Activated naive CD8-positive, alpha-beta T cell treated with anti-CD3 and anti-CD28 coated beads, Interleukin-2, amount 50 U/mL, for 24 hours (primary cell): ENCODE measurements around the gene TGFBR2.

Experiments
- ATAC-seq: fragments of 150-1000 bp; cut with Tn5 transposase; one replicate; pipeline ENCODE4 v1.10.0; 2021
- DNase-seq: peaks from one replicate; pipeline ENCODE4 v3.0.0; 2021
- H3K27ac Mint-ChIP-seq: one replicate; pipeline ENCODE4 v1.8.0; 2021; ENCODE audit warnings: mild to moderate bottlenecking, mixed read lengths
- H3K27me3 Mint-ChIP-seq: one replicate; pipeline ENCODE4 v1.8.0; 2021; ENCODE audit warnings: mixed read lengths
- H3K36me3 Mint-ChIP-seq: one replicate; pipeline ENCODE4 v1.8.0; 2021; ENCODE audit warnings: low read depth, mixed read lengths
- H3K4me1 Mint-ChIP-seq: one replicate; pipeline ENCODE4 v1.8.0; 2021; ENCODE audit warnings: mixed read lengths
- H3K4me3 Mint-ChIP-seq: one replicate; pipeline ENCODE4 v1.8.0; 2021; ENCODE audit warnings: mild to moderate bottlenecking, moderate library complexity, mixed read lengths
- H3K9me3 Mint-ChIP-seq: one replicate; pipeline ENCODE4 v1.8.0; 2021; ENCODE audit warnings: mixed read lengths

Gene TGFBR2

DNA sequence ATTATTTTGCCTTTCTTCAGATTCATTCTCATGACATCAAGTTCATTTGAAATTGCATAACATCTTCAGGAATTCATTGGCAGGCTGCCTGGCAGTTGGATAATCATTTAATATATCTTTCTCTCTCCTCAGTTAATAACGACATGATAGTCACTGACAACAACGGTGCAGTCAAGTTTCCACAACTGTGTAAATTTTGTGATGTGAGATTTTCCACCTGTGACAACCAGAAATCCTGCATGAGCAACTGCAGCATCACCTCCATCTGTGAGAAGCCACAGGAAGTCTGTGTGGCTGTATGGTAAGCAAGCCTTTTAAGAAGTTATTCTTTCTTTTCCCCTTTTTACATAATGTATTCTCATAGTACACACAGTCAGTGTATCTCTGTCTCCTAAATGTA lies 38.2 kb downstream of the TGFBR2 start:
- Mint-ChIP-seq H3K27me3 (no peaks in the 10 kb centered on the region), H3K4me3 (peak overlapping the region; percentile 68), H3K36me3 (peaks cover 62% of the 10 kb centered on the region), H3K9me3 (no peaks in the 10 kb centered on the region), H3K4me1 (peaks cover 97% of the 10 kb centered on the region), H3K27ac (peak overlapping the region; percentile 93)
- peak; percentile 63 for ATAC-seq
- no peak for DNase-seq

DNA sequence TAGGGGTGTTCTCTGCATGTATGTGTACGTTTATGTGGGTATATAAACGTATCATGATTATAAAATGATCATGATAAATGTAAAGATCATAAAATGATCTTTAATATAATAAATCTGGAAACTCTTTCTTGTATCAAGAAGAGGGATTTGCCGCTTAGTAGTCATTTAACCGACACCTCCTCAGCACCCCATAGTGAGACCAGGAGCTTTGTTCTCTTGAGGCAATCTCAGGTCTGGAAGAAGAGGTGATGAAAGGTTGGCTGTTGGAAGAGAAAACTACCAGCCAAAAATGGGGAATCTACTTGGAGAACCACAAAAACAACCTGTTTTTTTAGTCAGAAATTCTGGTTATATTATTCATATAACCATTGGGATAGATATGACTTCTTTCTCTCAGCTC lies 38.7 kb downstream of the TGFBR2 start:
- no peaks in the 10 kb centered on the region for H3K9me3 Mint-ChIP-seq
- ATAC-seq (no peak), DNase-seq (no peak)
- H3K36me3 Mint-ChIP-seq = peaks cover 66% of the 10 kb centered on the region
- H3K27me3 Mint-ChIP-seq = no peaks in the 10 kb centered on the region
- peak overlapping the region; percentile 68 for H3K4me3 Mint-ChIP-seq
- peaks cover 97% of the 10 kb centered on the region for H3K4me1 Mint-ChIP-seq
- peak overlapping the region; percentile 93 for H3K27ac Mint-ChIP-seq

DNA sequence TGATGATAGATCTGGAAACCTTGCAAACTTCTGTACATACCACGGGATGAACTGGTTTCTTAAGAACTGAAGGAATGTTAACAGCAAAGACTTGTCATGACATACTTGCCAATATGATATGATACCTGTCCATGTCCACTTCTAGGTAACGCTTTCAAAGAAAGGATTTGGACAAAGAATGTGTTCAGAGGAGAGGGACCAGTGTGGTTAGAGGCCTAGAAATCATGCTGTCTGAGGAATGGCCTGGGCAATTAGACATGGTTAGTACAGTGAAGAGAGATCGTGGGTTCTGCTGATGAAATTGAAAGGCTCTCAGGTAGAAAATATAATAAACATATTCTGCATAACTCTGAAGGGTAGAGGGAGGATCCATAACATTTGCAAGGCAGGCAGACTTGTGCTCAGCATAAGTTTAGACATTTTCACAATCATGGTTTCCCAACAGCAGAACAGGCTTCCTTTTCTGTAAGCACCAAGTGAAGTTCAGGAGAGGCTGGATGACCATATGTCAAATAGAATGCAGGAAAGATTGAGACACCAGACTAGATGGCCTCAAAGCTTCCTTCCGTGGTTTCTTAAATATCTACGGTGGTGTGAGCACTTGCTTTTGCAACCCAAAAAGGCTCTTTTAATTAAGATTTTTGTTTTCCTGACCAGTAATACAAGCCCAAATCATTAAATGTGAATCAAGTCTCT lies 39.9 kb downstream of the TGFBR2 start:
- H3K9me3 Mint-ChIP-seq = peaks cover 3% of the 10 kb centered on the region
- no peaks in the 10 kb centered on the region for H3K27me3 Mint-ChIP-seq
- DNase-seq = no peak
- peak overlapping the region; percentile 93 for H3K27ac Mint-ChIP-seq
- H3K4me1 Mint-ChIP-seq = peaks cover 97% of the 10 kb centered on the region
- no peak for ATAC-seq
- H3K4me3 Mint-ChIP-seq = peak overlapping the region; percentile 68
- peaks cover 77% of the 10 kb centered on the region for H3K36me3 Mint-ChIP-seq

DNA sequence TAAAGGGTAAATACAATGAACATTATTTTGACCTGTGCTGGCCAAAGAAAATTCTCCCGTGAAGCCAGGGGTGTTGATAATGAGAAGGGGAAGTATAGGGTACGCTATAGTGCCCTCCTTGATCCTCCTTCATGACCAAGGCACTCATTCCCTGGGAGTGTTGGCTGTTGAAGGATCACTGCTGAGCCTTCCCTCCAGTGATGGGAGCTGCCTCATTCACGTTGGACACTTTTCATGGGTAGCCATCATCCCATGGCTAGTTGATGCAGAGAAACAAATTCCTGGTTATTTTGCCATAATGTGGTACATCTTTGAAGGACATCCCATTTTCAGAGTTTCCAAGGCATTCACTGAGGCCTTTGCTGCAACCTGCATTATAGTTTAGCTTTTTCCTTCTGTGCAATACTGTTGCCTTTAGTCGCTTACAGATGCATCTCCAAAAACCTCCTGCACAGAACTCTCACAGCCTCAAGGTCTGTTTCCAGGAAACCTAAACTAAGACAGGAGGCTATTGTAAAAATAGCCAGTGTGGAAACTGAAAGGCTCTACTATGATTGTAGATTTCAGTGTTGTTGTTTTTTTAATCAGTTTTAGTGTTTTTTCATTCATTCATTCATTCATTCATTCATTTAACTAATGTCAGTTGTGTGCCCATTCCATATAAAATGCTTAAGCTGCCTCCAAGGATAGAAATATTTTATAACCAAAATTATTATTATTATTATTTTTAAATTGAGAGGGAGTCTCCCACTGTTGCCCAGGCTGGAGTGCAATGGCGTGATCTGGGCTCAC lies 40.8 kb downstream of the TGFBR2 start:
- Mint-ChIP-seq H3K4me1 (peaks cover 97% of the 10 kb centered on the region), H3K9me3 (peaks cover 4% of the 10 kb centered on the region), H3K27me3 (no peaks in the 10 kb centered on the region)

DNA sequence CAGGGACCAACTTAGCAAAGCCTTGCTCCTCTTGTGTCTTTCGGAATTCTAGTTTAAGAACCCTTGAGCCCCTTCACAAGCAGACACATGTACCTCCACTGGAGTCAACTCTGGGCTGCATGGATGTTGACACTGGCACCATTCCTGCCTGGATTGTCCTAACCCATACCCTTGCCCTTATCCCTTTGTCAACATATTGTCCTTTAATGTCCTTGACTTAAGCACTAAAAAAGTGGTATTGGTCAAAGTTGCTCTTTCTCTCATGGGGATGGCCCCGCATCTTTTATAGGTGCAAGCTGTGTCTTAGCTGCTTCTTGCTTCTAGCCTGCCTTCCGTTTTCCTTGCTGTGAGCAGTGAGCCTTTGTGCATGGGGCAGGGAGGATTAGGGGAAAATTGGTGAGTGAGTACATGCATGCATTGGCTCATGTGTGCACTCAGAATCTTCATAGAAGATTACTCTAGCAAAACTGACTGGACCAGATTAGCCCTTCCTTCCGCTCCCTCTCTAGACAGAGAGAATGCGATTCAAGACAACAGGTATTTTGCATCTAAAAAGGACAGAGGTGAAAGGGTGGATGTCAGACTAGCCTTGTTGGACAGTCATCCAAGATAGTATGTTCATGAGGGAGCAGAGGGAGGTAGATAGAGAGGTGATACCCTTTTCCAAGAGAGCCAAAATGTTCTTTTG lies 42.4 kb downstream of the TGFBR2 start:
- no peak overlapping the region for H3K4me3 Mint-ChIP-seq
- H3K27ac Mint-ChIP-seq = peak overlapping the region; percentile 93
- ATAC-seq = no peak
- H3K36me3 Mint-ChIP-seq = peaks cover 90% of the 10 kb centered on the region
- H3K9me3 Mint-ChIP-seq = peaks cover 4% of the 10 kb centered on the region
- no peak for DNase-seq
- H3K27me3 Mint-ChIP-seq = no peaks in the 10 kb centered on the region
- peaks cover 98% of the 10 kb centered on the region for H3K4me1 Mint-ChIP-seq

More for the DNA sequence above, 40.8 kb downstream of the TGFBR2 start:
- ATAC-seq = no peak
- Mint-ChIP-seq H3K27ac (peak overlapping the region; percentile 93), H3K4me3 (no peak overlapping the region), H3K36me3 (peaks cover 81% of the 10 kb centered on the region)
- DNase-seq = no peak

DNA sequence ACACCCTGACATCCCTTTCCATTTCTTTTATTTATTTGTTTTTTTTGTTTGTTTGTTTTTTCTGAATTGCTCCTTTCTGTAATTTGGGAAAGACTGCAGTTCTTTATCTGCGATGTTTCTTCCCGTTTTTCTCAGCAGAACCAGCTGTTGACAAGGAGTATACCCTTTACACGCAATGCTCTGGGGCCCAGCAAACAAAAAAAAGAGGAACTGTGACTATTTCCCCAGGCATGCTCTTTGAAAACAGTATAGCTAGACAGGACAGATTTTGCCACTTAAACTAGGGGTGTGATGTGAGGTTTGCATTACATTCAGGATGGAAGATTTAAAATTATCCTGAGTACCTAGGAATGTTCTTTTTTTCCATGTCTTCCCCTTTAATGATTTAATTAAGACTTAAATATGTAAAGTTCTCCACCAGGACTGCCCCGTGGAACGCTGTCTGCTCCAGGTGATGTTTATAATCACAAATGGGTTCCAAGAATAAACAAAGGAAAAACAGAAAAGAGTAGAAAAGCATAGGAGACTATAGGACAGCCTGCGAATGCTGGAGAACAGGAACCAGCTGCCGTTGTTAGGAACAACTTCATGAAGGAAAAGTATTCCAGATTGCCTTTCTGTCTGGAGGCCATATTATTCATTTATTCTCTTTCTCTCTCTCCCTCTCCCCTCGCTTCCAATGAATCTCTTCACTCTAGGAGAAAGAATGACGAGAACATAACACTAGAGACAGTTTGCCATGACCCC lies 43.3 kb downstream of the TGFBR2 start:
- Mint-ChIP-seq H3K36me3 (peaks cover 95% of the 10 kb centered on the region), H3K27me3 (no peaks in the 10 kb centered on the region), H3K4me1 (peaks cover 98% of the 10 kb centered on the region), H3K27ac (peak overlapping the region; percentile 93), H3K4me3 (no peak overlapping the region), H3K9me3 (peaks cover 4% of the 10 kb centered on the region)
- ATAC-seq = no peak
- no peak for DNase-seq

DNA sequence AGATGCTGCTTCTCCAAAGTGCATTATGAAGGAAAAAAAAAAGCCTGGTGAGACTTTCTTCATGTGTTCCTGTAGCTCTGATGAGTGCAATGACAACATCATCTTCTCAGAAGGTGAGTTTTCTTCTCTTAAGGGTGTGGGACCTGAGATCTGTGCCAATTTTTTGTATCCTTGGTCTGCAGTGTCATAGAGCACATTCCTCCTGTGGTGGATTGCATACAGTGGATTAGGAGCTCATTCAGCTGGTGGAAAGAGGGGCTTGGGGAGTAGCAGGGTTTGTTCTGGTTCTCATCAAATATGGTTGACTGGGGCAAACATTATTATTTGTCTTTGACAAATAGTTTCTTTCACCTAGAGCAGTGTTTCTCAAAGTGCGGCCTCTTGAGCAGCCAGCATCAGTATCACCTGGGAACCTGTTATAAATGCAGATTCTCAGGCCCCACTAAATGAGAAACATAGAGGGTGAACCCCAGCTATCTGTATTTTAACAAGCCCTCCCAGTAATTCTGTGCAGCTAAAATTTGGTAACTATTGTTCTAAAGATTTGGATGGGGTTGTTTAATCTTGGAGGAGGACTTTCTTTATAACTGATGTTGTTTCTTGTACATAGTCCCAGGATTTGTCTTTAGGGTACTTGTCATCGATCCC lies 44.1 kb downstream of the TGFBR2 start:
- no peak overlapping the region for H3K4me3 Mint-ChIP-seq
- no peak for ATAC-seq
- peak overlapping the region; percentile 93 for H3K27ac Mint-ChIP-seq
- peaks cover 4% of the 10 kb centered on the region for H3K9me3 Mint-ChIP-seq
- H3K36me3 Mint-ChIP-seq = peaks cover 96% of the 10 kb centered on the region
- no peaks in the 10 kb centered on the region for H3K27me3 Mint-ChIP-seq
- peaks cover 98% of the 10 kb centered on the region for H3K4me1 Mint-ChIP-seq
- DNase-seq = no peak

DNA sequence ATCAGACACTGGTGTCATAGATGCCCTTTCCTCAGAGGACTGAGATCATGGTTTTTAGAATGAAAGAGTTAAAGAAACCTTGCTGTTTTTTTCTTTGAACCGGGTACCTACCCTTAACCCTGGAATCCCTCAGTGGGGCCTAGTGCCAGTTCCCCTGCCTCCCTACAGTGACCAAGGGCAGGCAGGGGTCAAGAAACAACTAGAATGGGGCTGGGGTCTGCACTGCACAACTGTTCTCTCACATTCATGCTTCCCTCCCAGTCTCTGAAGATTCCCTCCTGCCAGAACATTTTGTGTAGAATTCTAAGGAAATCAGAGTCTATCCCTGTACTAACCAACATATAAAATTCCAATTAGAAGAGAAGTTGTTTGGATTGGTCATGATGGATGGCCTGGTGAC lies 47.9 kb downstream of the TGFBR2 start:
- H3K4me3 Mint-ChIP-seq = peak overlapping the region; percentile 66
- peaks cover 90% of the 10 kb centered on the region for H3K36me3 Mint-ChIP-seq
- no peaks in the 10 kb centered on the region for H3K27me3 Mint-ChIP-seq
- peaks cover 100% of the 10 kb centered on the region for H3K4me1 Mint-ChIP-seq
- peak overlapping the region; percentile 93 for H3K27ac Mint-ChIP-seq
- ATAC-seq (no peak), DNase-seq (no peak)
- peaks cover 4% of the 10 kb centered on the region for H3K9me3 Mint-ChIP-seq

DNA sequence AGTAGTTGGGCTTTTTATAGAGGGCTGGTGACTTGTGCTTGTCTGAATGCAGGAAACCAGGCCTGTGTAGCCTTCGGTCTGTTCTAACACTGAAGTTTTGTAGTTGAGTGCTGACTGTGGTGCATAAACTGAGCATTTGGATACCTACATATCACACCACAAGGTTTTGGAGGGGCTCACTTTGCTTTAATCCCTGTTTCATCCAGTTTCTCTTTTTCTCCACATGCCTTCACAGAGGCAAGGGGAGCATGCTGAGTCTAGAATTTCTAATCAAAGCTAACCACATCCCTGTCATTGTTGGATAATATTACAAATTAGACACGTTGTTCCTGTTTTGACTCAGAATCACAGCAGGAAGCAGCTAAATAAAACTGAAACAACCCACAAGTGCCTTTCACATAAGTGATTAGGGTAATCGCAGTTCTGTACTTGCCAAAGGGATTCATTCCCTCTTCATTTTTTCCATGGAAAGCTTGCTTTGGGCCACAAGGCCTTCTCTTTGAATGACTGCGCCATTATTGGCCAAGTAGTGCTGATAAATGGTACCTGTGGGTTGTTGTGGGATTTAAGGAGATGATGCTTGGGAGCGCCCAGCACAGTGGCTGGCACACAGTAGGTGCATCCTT lies 48.9 kb downstream of the TGFBR2 start:
- Mint-ChIP-seq H3K36me3 (peaks cover 84% of the 10 kb centered on the region), H3K9me3 (peaks cover 4% of the 10 kb centered on the region), H3K4me3 (peak overlapping the region; percentile 66), H3K4me1 (peaks cover 100% of the 10 kb centered on the region), H3K27me3 (no peaks in the 10 kb centered on the region), H3K27ac (peak overlapping the region; percentile 93)
- ATAC-seq = peak; percentile 52
- no peak for DNase-seq

DNA sequence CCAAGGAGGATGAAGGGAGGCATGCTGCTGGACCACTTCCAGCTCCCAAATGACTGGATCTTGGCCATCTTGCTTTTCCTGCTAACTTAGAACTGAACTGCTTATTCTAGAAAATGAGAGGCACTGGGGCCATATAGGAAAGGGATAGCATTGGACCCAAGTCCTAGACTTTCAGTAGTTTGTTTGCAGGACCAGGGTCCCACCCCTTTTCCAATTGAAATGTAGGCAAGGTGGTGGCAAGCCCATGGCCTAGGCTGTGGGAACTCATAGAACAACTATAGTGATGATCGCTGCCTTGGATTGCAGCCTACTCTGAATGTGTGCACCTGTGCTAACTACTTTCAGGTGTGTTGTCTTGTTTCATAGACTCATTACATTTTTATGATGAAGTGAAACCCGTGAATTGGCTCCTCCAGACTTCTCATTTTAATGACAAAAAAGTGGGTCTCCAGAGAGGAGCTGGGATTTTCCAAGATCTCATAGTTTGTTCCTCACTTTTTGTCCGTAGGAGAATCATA lies 50.3 kb downstream of the TGFBR2 start:
- no peak for ATAC-seq
- peak overlapping the region; percentile 31 for H3K4me3 Mint-ChIP-seq
- H3K27me3 Mint-ChIP-seq = no peaks in the 10 kb centered on the region
- H3K36me3 Mint-ChIP-seq = peaks cover 81% of the 10 kb centered on the region
- no peaks in the 10 kb centered on the region for H3K9me3 Mint-ChIP-seq
- peak overlapping the region; percentile 93 for H3K27ac Mint-ChIP-seq
- H3K4me1 Mint-ChIP-seq = peaks cover 100% of the 10 kb centered on the region
- DNase-seq = no peak

DNA sequence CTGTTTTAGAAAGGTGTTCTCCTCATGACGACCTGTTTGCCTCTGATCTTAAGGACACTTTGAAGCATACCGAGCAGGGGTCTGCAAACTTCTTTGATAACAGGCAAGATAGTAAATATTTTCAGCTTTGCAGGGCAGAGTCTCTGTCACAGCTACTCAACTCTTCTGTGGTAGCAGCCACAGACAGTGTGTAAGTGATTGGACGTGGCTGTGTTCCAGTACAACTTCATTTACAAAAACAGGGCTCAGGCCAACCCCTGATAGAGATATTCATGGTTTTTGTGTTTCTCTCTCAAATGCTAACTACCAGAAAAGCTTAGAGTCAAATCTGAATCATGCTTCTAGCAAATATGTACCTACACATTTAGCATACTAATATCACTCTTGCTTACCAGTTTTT lies 51.5 kb downstream of the TGFBR2 start:
- peaks cover 82% of the 10 kb centered on the region for H3K36me3 Mint-ChIP-seq
- H3K9me3 Mint-ChIP-seq = no peaks in the 10 kb centered on the region
- DNase-seq = no peak
- ATAC-seq = peak; percentile 48
- H3K4me3 Mint-ChIP-seq = peak overlapping the region; percentile 66
- no peaks in the 10 kb centered on the region for H3K27me3 Mint-ChIP-seq
- H3K27ac Mint-ChIP-seq = peak overlapping the region; percentile 93
- peaks cover 100% of the 10 kb centered on the region for H3K4me1 Mint-ChIP-seq

DNA sequence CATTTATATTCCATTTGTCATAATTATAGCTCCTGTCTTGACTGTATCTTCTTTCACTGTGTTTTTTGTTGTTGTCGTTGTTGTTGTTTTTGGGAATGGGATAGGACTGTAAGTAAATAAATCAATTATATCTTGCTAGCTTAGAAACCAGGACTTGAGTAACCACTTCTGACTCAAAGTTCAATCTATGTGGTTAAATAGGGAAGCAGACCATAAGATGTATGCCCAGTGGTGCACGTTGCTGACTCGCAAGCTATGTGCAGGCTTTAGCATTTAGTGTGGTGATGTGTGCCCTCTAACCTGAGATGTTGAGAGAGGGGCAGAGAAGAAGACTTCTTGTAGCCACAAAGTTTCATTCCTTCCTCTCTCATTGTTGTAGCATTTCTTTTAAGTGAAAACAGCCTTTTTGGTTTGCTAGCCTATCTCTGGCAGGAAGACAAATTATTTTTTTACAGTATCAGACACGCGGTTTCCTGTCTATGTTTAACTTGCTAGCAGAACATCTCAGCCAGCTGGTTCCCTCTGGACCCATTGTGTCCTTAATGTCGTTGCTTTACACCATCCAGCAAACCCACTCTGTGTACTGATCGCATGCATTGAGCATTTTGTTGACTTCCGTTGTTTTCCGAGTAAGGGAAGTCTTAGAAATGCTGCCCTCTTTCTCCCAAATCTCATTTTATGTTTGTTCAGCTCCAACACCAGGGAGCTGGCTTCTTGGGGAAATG lies 52.1 kb downstream of the TGFBR2 start:
- DNase-seq (peak; percentile 65), ATAC-seq (peak; percentile 80)
- H3K4me3 Mint-ChIP-seq = peak overlapping the region; percentile 66
- H3K27me3 Mint-ChIP-seq = no peaks in the 10 kb centered on the region
- peak overlapping the region; percentile 93 for H3K27ac Mint-ChIP-seq
- peaks cover 100% of the 10 kb centered on the region for H3K4me1 Mint-ChIP-seq
- no peaks in the 10 kb centered on the region for H3K9me3 Mint-ChIP-seq
- H3K36me3 Mint-ChIP-seq = peaks cover 81% of the 10 kb centered on the region
